ENCODE results near the gene IDUA.

Gene IDUA

GRCh38 chr4:1029529-1029928, 42.7 kb downstream of the IDUA start:
- Mint-ChIP-seq H3K27ac (no peak overlapping the region), H3K27me3 (no peaks in the 10 kb centered on the region), H3K4me3 (no peak overlapping the region), H3K4me1 (ENCODE audit: low read depth) (no peaks in the 10 kb centered on the region), H3K36me3 (peaks cover 3% of the 10 kb centered on the region), H3K9me3 (ENCODE audit: low read depth) (no peaks in the 10 kb centered on the region)

GRCh38 chr4:1030031-1030430, 43.2 kb downstream of the IDUA start:
- Mint-ChIP-seq H3K4me3 (no peak overlapping the region), H3K27ac (no peak overlapping the region), H3K27me3 (no peaks in the 10 kb centered on the region), H3K4me1 (ENCODE audit: low read depth) (no peaks in the 10 kb centered on the region), H3K36me3 (peaks cover 3% of the 10 kb centered on the region), H3K9me3 (ENCODE audit: low read depth) (no peaks in the 10 kb centered on the region)

- Mint-ChIP-seq H3K9me3 (ENCODE audit: low read depth) (no peaks in the 10 kb centered on the region), H3K36me3 (no peaks in the 10 kb centered on the region), H3K27ac (no peak overlapping the region)
These were observed 43.7 kb downstream of the IDUA start for GRCh38 chr4:1030559-1030958.

GRCh38 chr4:1031346-1031745, 44.5 kb downstream of the IDUA start:
- Mint-ChIP-seq H3K9me3 (ENCODE audit: low read depth) (no peaks in the 10 kb centered on the region), H3K4me3 (no peak overlapping the region), H3K27ac (no peak overlapping the region), H3K4me1 (ENCODE audit: low read depth) (no peaks in the 10 kb centered on the region), H3K36me3 (no peaks in the 10 kb centered on the region), H3K27me3 (no peaks in the 10 kb centered on the region)

More at GRCh38 chr4:1030559-1030958, 43.7 kb downstream of the IDUA start:
- Mint-ChIP-seq H3K4me3 (no peak overlapping the region), H3K4me1 (ENCODE audit: low read depth) (no peaks in the 10 kb centered on the region), H3K27me3 (no peaks in the 10 kb centered on the region)

GRCh38 chr4:1031956-1032795, 45.3 kb downstream of the IDUA start:
- no peaks in the 10 kb centered on the region for H3K27me3 Mint-ChIP-seq
- no peaks in the 10 kb centered on the region for H3K4me1 Mint-ChIP-seq (ENCODE audit: low read depth)
- H3K4me3 Mint-ChIP-seq, result no peak overlapping the region
- H3K27ac Mint-ChIP-seq, result no peak overlapping the region
- no peaks in the 10 kb centered on the region for H3K36me3 Mint-ChIP-seq
- H3K9me3 Mint-ChIP-seq (ENCODE audit: low read depth), result no peaks in the 10 kb centered on the region

- Mint-ChIP-seq H3K4me3 (no peak overlapping the region), H3K27me3 (no peaks in the 10 kb centered on the region)
These were observed 46.0 kb downstream of the IDUA start for GRCh38 chr4:1032861-1033260.

GRCh38 chr4:1033840-1034551, 47.2 kb downstream of the IDUA start:
- Mint-ChIP-seq H3K4me3 (no peak overlapping the region), H3K9me3 (ENCODE audit: low read depth) (no peaks in the 10 kb centered on the region), H3K27ac (no peak overlapping the region), H3K36me3 (no peaks in the 10 kb centered on the region), H3K27me3 (no peaks in the 10 kb centered on the region), H3K4me1 (ENCODE audit: low read depth) (no peaks in the 10 kb centered on the region)

More at GRCh38 chr4:1032861-1033260, 46.0 kb downstream of the IDUA start:
- H3K4me1 Mint-ChIP-seq (ENCODE audit: low read depth), result no peaks in the 10 kb centered on the region
- no peaks in the 10 kb centered on the region for H3K36me3 Mint-ChIP-seq
- no peak overlapping the region for H3K27ac Mint-ChIP-seq
- no peaks in the 10 kb centered on the region for H3K9me3 Mint-ChIP-seq (ENCODE audit: low read depth)

- H3K27me3 Mint-ChIP-seq, result no peaks in the 10 kb centered on the region
- no peaks in the 10 kb centered on the region for H3K36me3 Mint-ChIP-seq
- H3K4me3 Mint-ChIP-seq, result no peak overlapping the region
- no peaks in the 10 kb centered on the region for H3K4me1 Mint-ChIP-seq (ENCODE audit: low read depth)
- H3K27ac Mint-ChIP-seq, result no peak overlapping the region
- H3K9me3 Mint-ChIP-seq (ENCODE audit: low read depth), result no peaks in the 10 kb centered on the region
These were observed 48.7 kb downstream of the IDUA start for GRCh38 chr4:1035510-1035909.

- Mint-ChIP-seq H3K27ac (no peak overlapping the region), H3K4me1 (ENCODE audit: low read depth) (no peaks in the 10 kb centered on the region), H3K27me3 (no peaks in the 10 kb centered on the region), H3K4me3 (no peak overlapping the region), H3K9me3 (ENCODE audit: low read depth) (no peaks in the 10 kb centered on the region), H3K36me3 (no peaks in the 10 kb centered on the region)
These were observed 49.3 kb downstream of the IDUA start for GRCh38 chr4:1036095-1036494.

GRCh38 chr4:1036976-1037810, 50.3 kb downstream of the IDUA start:
- Mint-ChIP-seq H3K9me3 (ENCODE audit: low read depth) (no peaks in the 10 kb centered on the region), H3K4me1 (ENCODE audit: low read depth) (peaks cover 2% of the 10 kb centered on the region), H3K4me3 (no peak overlapping the region), H3K27ac (no peak overlapping the region), H3K27me3 (no peaks in the 10 kb centered on the region), H3K36me3 (no peaks in the 10 kb centered on the region)

- Mint-ChIP-seq H3K36me3 (no peaks in the 10 kb centered on the region), H3K9me3 (ENCODE audit: low read depth) (no peaks in the 10 kb centered on the region), H3K4me1 (ENCODE audit: low read depth) (peaks cover 6% of the 10 kb centered on the region), H3K27ac (no peak overlapping the region), H3K4me3 (no peak overlapping the region), H3K27me3 (peaks cover 3% of the 10 kb centered on the region)
These were observed 52.2 kb downstream of the IDUA start for GRCh38 chr4:1038948-1039492.

- H3K27ac Mint-ChIP-seq, result no peak overlapping the region
- H3K9me3 Mint-ChIP-seq (ENCODE audit: low read depth), result no peaks in the 10 kb centered on the region
- H3K4me3 Mint-ChIP-seq, result no peak overlapping the region
- peaks cover 3% of the 10 kb centered on the region for H3K27me3 Mint-ChIP-seq
- peaks cover 6% of the 10 kb centered on the region for H3K4me1 Mint-ChIP-seq (ENCODE audit: low read depth)
- H3K36me3 Mint-ChIP-seq, result no peaks in the 10 kb centered on the region
These were observed 52.9 kb downstream of the IDUA start for GRCh38 chr4:1039493-1040343.

- peaks cover 3% of the 10 kb centered on the region for H3K27me3 Mint-ChIP-seq
- H3K4me1 Mint-ChIP-seq (ENCODE audit: low read depth), result peaks cover 6% of the 10 kb centered on the region
- H3K9me3 Mint-ChIP-seq (ENCODE audit: low read depth), result no peaks in the 10 kb centered on the region
- no peak overlapping the region for H3K4me3 Mint-ChIP-seq
- H3K36me3 Mint-ChIP-seq, result no peaks in the 10 kb centered on the region
- H3K27ac Mint-ChIP-seq, result no peak overlapping the region
These were observed 53.7 kb downstream of the IDUA start for GRCh38 chr4:1040344-1041146.

All from activated naive CD8-positive, alpha-beta T cell (primary cell).